B cell (primary cell): Measurements from ENCODE around the gene TLR8.

Experiments
- EZH2 ChIP-seq: IDR thresholded peaks from 2 replicates; pipeline ENCODE4 v1.6.1; 2012; ENCODE audit warnings: borderline replicate concordance, low read depth, mild to moderate bottlenecking, moderate library complexity, low read length; ENCODE audit not compliant: insufficient read depth, poor library complexity, severe bottlenecking
- TF ChIP-seq, protein P1 (sequence below): fragments of 200-600 bp; IDR thresholded peaks from one replicate; pipeline ENCODE4 v1.8.0; 2022; ENCODE audit warnings: antibody characterized with exemption, mild to moderate bottlenecking

GRCh38 chrX:12966151-12966550, 59.7 kb downstream of the TLR8 start:
- TF ChIP-seq, protein P1, sequence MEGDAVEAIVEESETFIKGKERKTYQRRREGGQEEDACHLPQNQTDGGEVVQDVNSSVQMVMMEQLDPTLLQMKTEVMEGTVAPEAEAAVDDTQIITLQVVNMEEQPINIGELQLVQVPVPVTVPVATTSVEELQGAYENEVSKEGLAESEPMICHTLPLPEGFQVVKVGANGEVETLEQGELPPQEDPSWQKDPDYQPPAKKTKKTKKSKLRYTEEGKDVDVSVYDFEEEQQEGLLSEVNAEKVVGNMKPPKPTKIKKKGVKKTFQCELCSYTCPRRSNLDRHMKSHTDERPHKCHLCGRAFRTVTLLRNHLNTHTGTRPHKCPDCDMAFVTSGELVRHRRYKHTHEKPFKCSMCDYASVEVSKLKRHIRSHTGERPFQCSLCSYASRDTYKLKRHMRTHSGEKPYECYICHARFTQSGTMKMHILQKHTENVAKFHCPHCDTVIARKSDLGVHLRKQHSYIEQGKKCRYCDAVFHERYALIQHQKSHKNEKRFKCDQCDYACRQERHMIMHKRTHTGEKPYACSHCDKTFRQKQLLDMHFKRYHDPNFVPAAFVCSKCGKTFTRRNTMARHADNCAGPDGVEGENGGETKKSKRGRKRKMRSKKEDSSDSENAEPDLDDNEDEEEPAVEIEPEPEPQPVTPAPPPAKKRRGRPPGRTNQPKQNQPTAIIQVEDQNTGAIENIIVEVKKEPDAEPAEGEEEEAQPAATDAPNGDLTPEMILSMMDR = no peak
- no peak for TF ChIP-seq EZH2
